OCI-LY7 (cell line): ENCODE data around the gene TTC9B. TPM values are rescaled to one million over a fixed set of nuclear protein-coding genes. Genes with fewer than 3 reads are reported as not detected.

ENCODE experiments used
- BruUV-seq: library from RNA; stranded (reverse); fragments of 400-500 nt; replicated peaks from 2 replicates; lab custom pipeline; 2021; lab: Mats Ljungman, UMichigan
- CTCF ChIA-PET: fragments of 300-600 bp; sonication (Branson Sonifier 250); formaldehyde crosslinking; loops from one replicate; lab custom pipeline; 2022; ENCODE audit warnings: antibody characterized with exemption; ENCODE audit not compliant: unreplicated experiment; lab: Charles Lee
- POLR2A ChIA-PET: fragments of 300-600 bp; sonication (Branson Sonifier 250); formaldehyde crosslinking; loops from one replicate; lab custom pipeline; 2022; ENCODE audit warnings: antibody characterized with exemption; lab: Charles Lee
- DNase-seq: peaks from one replicate; pipeline ENCODE4 v3.0.0-alpha.2; 2015; ENCODE audit warnings: low spot score
- H2AFZ ChIP-seq: fragments of 200-600 bp; sonication (generic), shearing (Covaris generic); 2 replicates; pipeline ENCODE4 v1.6.1; 2014; ENCODE audit warnings: mild to moderate bottlenecking, antibody characterized with exemption, low read length, moderate library complexity
- H3K27ac ChIP-seq: fragments of 200-600 bp; sonication (generic); 2 replicates; pipeline ENCODE4 v1.5.1; 2014; ENCODE audit warnings: mixed run types, low read depth, mild to moderate bottlenecking, moderate library complexity, low read length, inconsistent platforms; ENCODE audit not compliant: poor library complexity, severe bottlenecking
- H3K36me3 ChIP-seq: fragments of 200-600 bp; sonication (generic); 2 replicates; pipeline ENCODE4 v1.6.1; 2014; ENCODE audit warnings: mild to moderate bottlenecking, antibody characterized with exemption, low read length, moderate library complexity, mixed read lengths; ENCODE audit not compliant: insufficient read depth
- H3K4me1 ChIP-seq: fragments of 200-600 bp; sonication (generic); 2 replicates; pipeline ENCODE4 v1.5.1; 2014; ENCODE audit warnings: mild to moderate bottlenecking, low read length; ENCODE audit not compliant: insufficient read depth, poor library complexity, severe bottlenecking
- H3K4me2 ChIP-seq: fragments of 200-600 bp; sonication (generic); 2 replicates; pipeline ENCODE4 v1.6.1; 2014; ENCODE audit warnings: mild to moderate bottlenecking, low read length
- H3K4me3 ChIP-seq: fragments of 200-600 bp; sonication (generic); 2 replicates; pipeline ENCODE4 v1.5.1; 2014; ENCODE audit warnings: mild to moderate bottlenecking, low read depth, low read length; ENCODE audit not compliant: poor library complexity, severe bottlenecking
- H3K79me2 ChIP-seq: fragments of 200-600 bp; sonication (generic); 2 replicates; pipeline ENCODE4 v1.6.1; 2016; ENCODE audit warnings: low read depth, mild to moderate bottlenecking, low read length, moderate library complexity, mixed read lengths; ENCODE audit not compliant: insufficient read depth
- H3K9me2 ChIP-seq: fragments of 200-600 bp; sonication (generic); 2 replicates; pipeline ENCODE4 v1.6.1; 2016; ENCODE audit warnings: mild to moderate bottlenecking, low read length, mixed read lengths; ENCODE audit not compliant: insufficient read depth
- H3K9me3 ChIP-seq: fragments of 200-600 bp; sonication (generic); 2 replicates; pipeline ENCODE4 v1.6.1; 2014; ENCODE audit warnings: mild to moderate bottlenecking, mixed run types, low read length, mixed read lengths
- H4K20me1 ChIP-seq: fragments of 200-600 bp; sonication (generic); 2 replicates; pipeline ENCODE4 v1.6.1; 2014; ENCODE audit warnings: mild to moderate bottlenecking, antibody characterized with exemption, low read length, moderate library complexity, mixed read lengths; ENCODE audit not compliant: insufficient read depth
- CTCF ChIP-seq: fragments of 200-600 bp; sonication (generic); conservative IDR thresholded peaks from 2 replicates; pipeline ENCODE4 v1.5.1; 2014; ENCODE audit warnings: mild to moderate bottlenecking, antibody characterized with exemption, low read length, moderate library complexity, mixed read lengths
- EZH2phosphoT487 ChIP-seq: fragments of 200-600 bp; sonication (generic); IDR thresholded peaks from 2 replicates; pipeline ENCODE4 v1.6.1; 2018; ENCODE audit warnings: low read depth, borderline replicate concordance, mild to moderate bottlenecking, mixed run types, antibody characterized with exemption, low read length, moderate library complexity, mixed read lengths
- intact Hi-C: fragments of 100-400 bp; cut with micrococcal nuclease; formaldehyde crosslinking; loops from one replicate; pipeline ENCODE4 v1.10.0; 2022; ENCODE audit not compliant: unreplicated experiment
- total RNA-seq, 2 experiments: library from RNA; depleted of rRNA in 1 of 2; stranded (reverse); fragments of >200 nt in 1 of 2; shearing (Covaris generic) in 1 of 2; gene quantifications; 2 replicates each; pipeline ENCODE4 v1.2.3, GENCODE V29; 2014 to 2022

The TTC9B gene
- total RNA-seq, 2 experiments from 2014 or later, result not detected

GRCh38 chr19:40223135-40223822, 5.1 kb upstream of the TTC9B start:
- POLR2A ChIA-PET, result no interaction called here
- no peak for DNase-seq
- CTCF ChIA-PET, result interaction anchor here (0.5 kb wide), 1 partner anchor 18 kb away, joined by 4 read pairs; no protein-coding TSS in a partner anchor
- no peaks in the 10 kb centered on the region for H3K9me2 ChIP-seq
- no peak overlapping the region for H2AFZ ChIP-seq
- no peaks in the 10 kb centered on the region for H3K79me2 ChIP-seq
- H3K4me2 ChIP-seq, result no peak overlapping the region
- no peaks in the 10 kb centered on the region for H3K4me1 ChIP-seq
- no peak for TF ChIP-seq CTCF
- TF ChIP-seq EZH2phosphoT487, result no peak
- no peaks in the 10 kb centered on the region for H4K20me1 ChIP-seq
- no peak overlapping the region for H3K27ac ChIP-seq
- BruUV-seq, result no TSS peak
- H3K4me3 ChIP-seq, result no peak overlapping the region
- H3K36me3 ChIP-seq, result no peaks in the 10 kb centered on the region
- 0 out of 2 replicates have a peak, but pooled peaks cover 4% of the 10 kb centered on the region for H3K9me3 ChIP-seq
- intact Hi-C loops, result no loop called here

GRCh38 chr19:40221858-40222619, 3.9 kb upstream of the TTC9B start:
- CTCF ChIA-PET, result no interaction called here
- Histone ChIP-seq H2AFZ (no peak overlapping the region), H3K36me3 (no peaks in the 10 kb centered on the region), H3K27ac (no peak overlapping the region), H3K4me3 (no peak overlapping the region), H4K20me1 (no peaks in the 10 kb centered on the region), H3K9me3 (0 out of 2 replicates have a peak, but pooled peaks cover 4% of the 10 kb centered on the region), H3K79me2 (no peaks in the 10 kb centered on the region), H3K9me2 (no peaks in the 10 kb centered on the region), H3K4me1 (no peaks in the 10 kb centered on the region), H3K4me2 (no peak overlapping the region)
- no TSS peak for BruUV-seq
- intact Hi-C loops, result loop anchor here (1.0 kb wide), 1 partner anchor 83 kb away; no protein-coding TSS in a partner anchor
- peak; percentile 81 for DNase-seq
- POLR2A ChIA-PET, result interaction anchor here (0.8 kb wide), 1 partner anchor 144 kb away, joined by 3 read pairs; no protein-coding TSS in a partner anchor
- TF ChIP-seq EZH2phosphoT487 (no peak), CTCF (peak; percentile 91)
